D721Med (cell line): Measurements from ENCODE around the gene DSG1.

ENCODE experiments used
- DNase-seq: peaks from one replicate; pipeline ENCODE4 v3.0.0; 2011; ENCODE audit warnings: low spot score; ENCODE audit not compliant: insufficient read length
- FAIRE-seq: peaks from 2 replicates; lab custom pipeline; 2011; peaks lifted over from hg19 to GRCh38; lab: Jason Lieb, UNC
- TF ChIP-seq, protein P1 (sequence below): IDR thresholded peaks from 2 replicates; pipeline ENCODE4 v1.5.1; 2012; ENCODE audit warnings: mild to moderate bottlenecking, control low read depth; ENCODE audit not compliant: insufficient read depth; ENCODE audit errors: missing control alignments

The DSG1 gene

DNA sequence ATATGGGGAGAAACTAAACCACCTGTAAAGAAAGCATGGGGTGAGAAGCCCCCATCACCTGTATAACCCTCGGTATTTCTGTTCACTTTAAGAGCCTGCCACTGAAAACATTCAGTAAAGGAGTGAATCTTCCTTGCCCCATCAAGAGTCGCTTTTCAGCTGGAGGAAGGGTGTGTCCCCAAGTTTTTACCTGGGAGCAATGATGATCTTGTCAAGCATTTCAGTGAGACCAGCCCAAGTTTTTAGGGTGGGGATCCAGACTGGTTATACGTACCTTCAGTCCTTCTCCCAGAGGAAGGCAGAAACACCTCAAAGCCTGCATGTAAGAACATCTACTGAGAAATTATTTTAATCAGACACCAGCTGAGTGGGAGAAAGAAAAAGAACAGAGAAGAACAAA is at the start of gene DSG1:
Gene DSG1 (plus strand): TSS at position 301 of the 400 bp plus-strand sequence. CDS start 141 bp downstream, outside the sequence.
- TF ChIP-seq, protein P1, sequence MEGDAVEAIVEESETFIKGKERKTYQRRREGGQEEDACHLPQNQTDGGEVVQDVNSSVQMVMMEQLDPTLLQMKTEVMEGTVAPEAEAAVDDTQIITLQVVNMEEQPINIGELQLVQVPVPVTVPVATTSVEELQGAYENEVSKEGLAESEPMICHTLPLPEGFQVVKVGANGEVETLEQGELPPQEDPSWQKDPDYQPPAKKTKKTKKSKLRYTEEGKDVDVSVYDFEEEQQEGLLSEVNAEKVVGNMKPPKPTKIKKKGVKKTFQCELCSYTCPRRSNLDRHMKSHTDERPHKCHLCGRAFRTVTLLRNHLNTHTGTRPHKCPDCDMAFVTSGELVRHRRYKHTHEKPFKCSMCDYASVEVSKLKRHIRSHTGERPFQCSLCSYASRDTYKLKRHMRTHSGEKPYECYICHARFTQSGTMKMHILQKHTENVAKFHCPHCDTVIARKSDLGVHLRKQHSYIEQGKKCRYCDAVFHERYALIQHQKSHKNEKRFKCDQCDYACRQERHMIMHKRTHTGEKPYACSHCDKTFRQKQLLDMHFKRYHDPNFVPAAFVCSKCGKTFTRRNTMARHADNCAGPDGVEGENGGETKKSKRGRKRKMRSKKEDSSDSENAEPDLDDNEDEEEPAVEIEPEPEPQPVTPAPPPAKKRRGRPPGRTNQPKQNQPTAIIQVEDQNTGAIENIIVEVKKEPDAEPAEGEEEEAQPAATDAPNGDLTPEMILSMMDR = no peak
- DNase-seq (no peak), FAIRE-seq (no peak)

DNA sequence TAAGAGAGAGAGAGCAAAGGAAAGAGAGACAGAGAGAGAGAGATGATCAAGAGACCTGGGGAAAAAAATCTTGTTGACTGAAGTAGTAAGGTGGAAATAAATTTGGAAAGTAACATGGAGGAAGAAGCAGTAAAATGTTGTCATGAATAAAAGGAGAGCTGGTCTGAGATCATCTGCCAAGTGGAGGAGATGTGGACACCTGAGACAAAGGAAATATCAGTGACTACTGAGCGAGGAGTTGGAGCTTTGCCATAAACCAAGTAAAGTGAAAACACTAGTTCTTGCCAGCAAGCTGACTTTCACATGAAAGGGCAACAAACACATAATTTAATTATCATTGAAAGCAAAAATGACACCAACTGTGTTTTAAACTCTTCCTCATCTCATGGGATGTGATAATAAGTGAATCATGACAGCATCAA is 49.0 kb upstream of the DSG1 start:
- FAIRE-seq (no peak), DNase-seq (no peak)
- TF ChIP-seq, protein P1 = no peak

DNA sequence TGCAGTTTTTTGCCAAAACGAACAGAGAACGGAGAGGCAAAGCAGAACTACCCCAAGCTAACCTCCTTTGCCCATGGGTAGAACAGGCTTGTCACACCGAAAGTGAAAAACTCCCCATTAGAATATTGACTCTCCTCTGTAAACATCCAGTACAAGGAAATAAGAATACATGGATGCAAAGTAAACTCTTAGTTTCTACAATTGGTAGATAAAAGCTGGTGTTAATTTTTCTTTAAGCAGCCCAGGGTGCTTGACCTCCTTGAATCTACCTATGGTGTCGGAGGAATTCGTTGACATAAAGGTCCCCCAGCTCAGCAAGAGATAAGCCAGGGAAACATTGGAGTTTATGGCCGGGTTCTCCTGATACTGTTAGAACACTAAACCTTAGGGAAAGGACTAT is 48.4 kb upstream of the DSG1 start:
- DNase-seq (no peak), FAIRE-seq (no peak)
- TF ChIP-seq, protein P1 = no peak

DNA sequence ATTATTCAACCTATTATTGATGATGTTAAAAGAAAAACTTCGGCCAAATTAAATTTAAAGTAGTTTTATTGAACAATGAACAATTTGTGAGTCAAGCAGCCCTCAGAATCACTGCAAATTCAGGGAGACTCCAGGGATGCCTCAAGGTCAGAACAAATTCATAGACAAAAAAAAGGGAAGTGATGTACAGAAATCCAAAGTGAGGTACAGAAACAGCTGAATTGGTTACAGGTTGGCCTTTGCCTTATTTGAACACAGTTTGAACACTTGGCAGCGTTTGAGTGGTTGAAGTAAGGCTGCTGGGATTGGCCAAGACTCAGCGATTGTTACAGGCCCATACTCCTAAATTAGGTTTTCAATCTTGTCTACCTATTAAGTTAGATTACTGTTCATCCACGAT is 47.4 kb upstream of the DSG1 start:
- FAIRE-seq (no peak), DNase-seq (no peak)
- TF ChIP-seq, protein P1 = no peak

GRCh38 chr18:31273812-31274527 is 44.0 kb upstream of the DSG1 start:
- DNase-seq (no peak), FAIRE-seq (no peak)
- TF ChIP-seq, protein P1 = no peak

DNA sequence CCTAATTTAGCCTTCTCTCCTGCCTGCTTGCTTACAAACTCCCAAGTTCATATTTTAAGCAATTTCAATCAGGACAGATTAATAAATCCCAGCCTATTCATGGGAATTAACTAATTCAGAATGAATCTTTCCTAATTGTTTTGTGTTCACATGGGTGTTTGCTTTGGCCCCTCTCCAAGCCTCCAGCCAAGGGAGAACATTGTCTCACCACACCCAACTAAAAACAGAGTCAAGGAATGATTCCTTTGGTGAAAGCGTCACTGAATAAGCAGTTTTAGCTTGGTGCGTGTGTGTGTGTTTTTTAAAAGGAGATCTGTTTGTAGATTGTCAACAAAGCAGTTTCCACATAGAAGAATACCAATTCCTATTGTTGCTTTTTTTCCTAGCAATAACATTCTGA is 43.0 kb upstream of the DSG1 start:
- DNase-seq (no peak), FAIRE-seq (no peak)
- TF ChIP-seq, protein P1 = no peak
